C4-2B (cell line): ENCODE data around the gene NCOA1.

Experiments used
- H3K27ac ChIP-seq: fragments of 450-650 bp; 2 replicates; pipeline ENCODE4 v1.5.1; 2017
- CTCF ChIP-seq: fragments of 450-650 bp; conservative IDR thresholded peaks from 2 replicates; pipeline ENCODE4 v1.5.1; 2017; ENCODE audit warnings: mild to moderate bottlenecking
- ZFX ChIP-seq: fragments of 450-650 bp; IDR thresholded peaks from 2 replicates; pipeline ENCODE4 v1.6.1; 2017

The NCOA1 gene

GRCh38 chr2:24508878-24509277 lies 17.8 kb downstream of the NCOA1 start:
- no peak overlapping the region for H3K27ac ChIP-seq
- TF ChIP-seq ZFX (no peak), CTCF (no peak)

DNA sequence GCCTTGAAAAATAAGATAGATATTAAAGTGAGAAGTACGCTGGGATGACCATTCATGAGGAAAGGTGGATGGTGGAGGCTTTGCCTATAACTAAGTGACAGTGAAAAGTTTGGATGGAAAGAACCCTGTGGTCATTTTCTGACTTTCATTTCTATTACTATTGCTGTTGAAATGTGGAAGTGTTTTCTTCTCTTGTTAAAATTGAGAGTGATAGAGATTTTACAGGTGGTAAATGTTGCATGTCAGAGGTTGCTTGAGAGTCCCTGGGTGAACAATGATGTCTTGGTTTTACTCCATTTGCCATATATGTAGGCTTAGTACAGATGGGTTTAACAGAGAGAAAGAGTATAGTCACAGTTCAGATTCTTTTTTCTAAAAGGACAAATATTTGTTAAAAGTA lies 18.4 kb downstream of the NCOA1 start:
- H3K27ac ChIP-seq: no peak overlapping the region

GRCh38 chr2:24509840-24510239 lies 18.8 kb downstream of the NCOA1 start:
- TF ChIP-seq ZFX: no peak
- no peak for TF ChIP-seq CTCF
- no peak overlapping the region for H3K27ac ChIP-seq

More for the DNA sequence above, 18.4 kb downstream of the NCOA1 start:
- TF ChIP-seq ZFX: no peak
- TF ChIP-seq CTCF: no peak

DNA sequence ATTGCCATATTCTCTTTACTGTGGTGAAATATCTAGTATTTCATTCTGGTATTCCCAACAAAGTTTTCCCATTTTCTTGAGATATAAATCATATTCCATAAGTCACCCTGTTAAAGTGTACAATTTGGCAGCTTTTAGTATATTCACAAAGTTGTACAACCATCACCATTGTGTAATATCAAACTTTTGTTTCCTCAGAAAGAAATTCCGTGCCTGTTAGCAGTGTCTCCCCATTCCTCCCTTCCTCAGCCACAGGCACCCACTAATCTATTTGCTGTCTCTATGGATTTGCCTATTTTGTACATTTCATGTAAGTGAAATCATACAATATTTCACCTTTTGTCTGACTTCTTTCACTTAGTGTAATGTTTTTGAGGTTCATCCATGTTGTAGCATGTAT lies 19.7 kb downstream of the NCOA1 start:
- TF ChIP-seq CTCF (no peak), ZFX (no peak)
- H3K27ac ChIP-seq: no peak overlapping the region

DNA sequence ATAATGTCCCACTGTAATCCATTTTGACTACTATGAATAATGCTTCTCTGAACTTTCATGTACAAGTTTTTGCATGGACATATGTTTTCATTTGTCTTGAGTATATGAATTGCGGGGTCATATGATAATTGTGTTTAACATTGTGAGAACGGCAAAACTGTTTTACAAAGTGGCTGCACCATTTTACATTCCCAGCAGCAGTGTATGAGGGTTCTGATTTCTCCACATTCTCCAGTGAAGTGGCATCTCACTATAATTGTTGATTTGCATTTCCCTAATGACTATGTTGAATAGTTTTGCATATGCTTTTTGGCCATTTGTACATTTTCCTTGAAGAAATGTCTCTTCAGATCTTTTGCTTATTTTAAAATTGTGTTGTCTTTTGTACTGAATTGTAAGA lies 20.1 kb downstream of the NCOA1 start:
- no peak for TF ChIP-seq ZFX
- TF ChIP-seq CTCF: no peak
- no peak overlapping the region for H3K27ac ChIP-seq

GRCh38 chr2:24511894-24512293 lies 20.8 kb downstream of the NCOA1 start:
- TF ChIP-seq ZFX (no peak), CTCF (no peak)
- H3K27ac ChIP-seq: no peak overlapping the region

GRCh38 chr2:24512404-24512803 lies 21.4 kb downstream of the NCOA1 start:
- H3K27ac ChIP-seq: no peak overlapping the region
- TF ChIP-seq CTCF (no peak), ZFX (no peak)
